ENCODE data around the gene ADAMTS6.
"Not testable (repeated sequence)": the region's sequence is repeated elsewhere in the genome, so short reads cannot be mapped to it uniquely, and the experiment has no call there.

The ADAMTS6 gene

GRCh38 chr5:65185468-65185867 lies 296.3 kb downstream of the ADAMTS6 start:
- in situ Hi-C loops (cut with MboI; ENCODE audit: low pct_unique_long_range_greater_than_20kb, low sequenced_read_pairs), result no loop called here
- no peak for DNase-seq

GRCh38 chr5:65184780-65185179 lies 296.9 kb downstream of the ADAMTS6 start:
- in situ Hi-C loops (cut with MboI; ENCODE audit: low pct_unique_long_range_greater_than_20kb, low sequenced_read_pairs), result no loop called here
- no peak for DNase-seq

GRCh38 chr5:65174231-65174630 lies 307.5 kb downstream of the ADAMTS6 start:
- in situ Hi-C loops (cut with MboI; ENCODE audit: low pct_unique_long_range_greater_than_20kb, low sequenced_read_pairs), result not testable (repeated sequence)

GRCh38 chr5:65173130-65173525 lies 308.6 kb downstream of the ADAMTS6 start:
- DNase-seq, result no peak
- in situ Hi-C loops (cut with MboI; ENCODE audit: low pct_unique_long_range_greater_than_20kb, low sequenced_read_pairs), result no loop called here

More at GRCh38 chr5:65174231-65174630, 307.5 kb downstream of the ADAMTS6 start:
- not testable (repeated sequence) for DNase-seq

- no peak for DNase-seq
- in situ Hi-C loops (cut with MboI; ENCODE audit: low pct_unique_long_range_greater_than_20kb, low sequenced_read_pairs), result no loop called here
These were observed 309.1 kb downstream of the ADAMTS6 start for GRCh38 chr5:65172486-65173129.

- in situ Hi-C loops (cut with MboI; ENCODE audit: low pct_unique_long_range_greater_than_20kb, low sequenced_read_pairs), result no loop called here
- no peak for DNase-seq
These were observed 310.1 kb downstream of the ADAMTS6 start for GRCh38 chr5:65171645-65172044.

GRCh38 chr5:65163698-65164097 lies 318.0 kb downstream of the ADAMTS6 start:
- DNase-seq, result no peak

GRCh38 chr5:65161655-65162054 lies 320.1 kb downstream of the ADAMTS6 start:
- in situ Hi-C loops (cut with MboI; ENCODE audit: low pct_unique_long_range_greater_than_20kb, low sequenced_read_pairs), result no loop called here
- DNase-seq, result no peak

More at GRCh38 chr5:65163698-65164097, 318.0 kb downstream of the ADAMTS6 start:
- in situ Hi-C loops (cut with MboI; ENCODE audit: low pct_unique_long_range_greater_than_20kb, low sequenced_read_pairs), result no loop called here

- in situ Hi-C loops (cut with MboI; ENCODE audit: low pct_unique_long_range_greater_than_20kb, low sequenced_read_pairs), result no loop called here
- no peak for DNase-seq
These were observed 323.7 kb downstream of the ADAMTS6 start for GRCh38 chr5:65157906-65158603.

- in situ Hi-C loops (cut with MboI; ENCODE audit: low pct_unique_long_range_greater_than_20kb, low sequenced_read_pairs), result no loop called here
- DNase-seq, result no peak
These were observed 324.8 kb downstream of the ADAMTS6 start for GRCh38 chr5:65156933-65157332.

GRCh38 chr5:65152131-65152530 lies 329.6 kb downstream of the ADAMTS6 start:
- no peak for DNase-seq
- in situ Hi-C loops (cut with MboI; ENCODE audit: low pct_unique_long_range_greater_than_20kb, low sequenced_read_pairs), result no loop called here

- in situ Hi-C loops (cut with MboI; ENCODE audit: low pct_unique_long_range_greater_than_20kb, low sequenced_read_pairs), result no loop called here
- no peak for DNase-seq
These were observed 330.1 kb downstream of the ADAMTS6 start for GRCh38 chr5:65151614-65152013.

GRCh38 chr5:65150599-65151304 lies 331.0 kb downstream of the ADAMTS6 start:
- in situ Hi-C loops (cut with MboI; ENCODE audit: low pct_unique_long_range_greater_than_20kb, low sequenced_read_pairs), result no loop called here
- DNase-seq, result no peak

GRCh38 chr5:65149827-65150226 lies 331.9 kb downstream of the ADAMTS6 start:
- in situ Hi-C loops (cut with MboI; ENCODE audit: low pct_unique_long_range_greater_than_20kb, low sequenced_read_pairs), result no loop called here
- no peak for DNase-seq

GRCh38 chr5:65144136-65144871 lies 337.4 kb downstream of the ADAMTS6 start:
- no peak for DNase-seq
- in situ Hi-C loops (cut with MboI; ENCODE audit: low pct_unique_long_range_greater_than_20kb, low sequenced_read_pairs), result no loop called here

- DNase-seq, result no peak
- in situ Hi-C loops (cut with MboI; ENCODE audit: low pct_unique_long_range_greater_than_20kb, low sequenced_read_pairs), result no loop called here
These were observed 339.2 kb downstream of the ADAMTS6 start for GRCh38 chr5:65142511-65143011.

- DNase-seq, result no peak
- in situ Hi-C loops (cut with MboI; ENCODE audit: low pct_unique_long_range_greater_than_20kb, low sequenced_read_pairs), result no loop called here
These were observed 339.7 kb downstream of the ADAMTS6 start for GRCh38 chr5:65142016-65142415.

- DNase-seq, result no peak
These were observed 340.2 kb downstream of the ADAMTS6 start for GRCh38 chr5:65141493-65141892.

GRCh38 chr5:65137631-65138030 lies 344.1 kb downstream of the ADAMTS6 start:
- in situ Hi-C loops (cut with MboI; ENCODE audit: low pct_unique_long_range_greater_than_20kb, low sequenced_read_pairs), result no loop called here
- no peak for DNase-seq

More at GRCh38 chr5:65141493-65141892, 340.2 kb downstream of the ADAMTS6 start:
- in situ Hi-C loops (cut with MboI; ENCODE audit: low pct_unique_long_range_greater_than_20kb, low sequenced_read_pairs), result no loop called here

All from KBM-7 (cell line).